ENCODE measurements around the gene SH3BGRL3.

The SH3BGRL3 gene

GRCh38 chr1:26293911-26294463, 14.1 kb downstream of the SH3BGRL3 start:
- Histone ChIP-seq H3K23ac (ENCODE audit: low read length) (no peak overlapping the region), H3K18ac (ENCODE audit: low read length) (no peak overlapping the region), H2BK12ac (ENCODE audit: low read length) (no peak overlapping the region), H4K12ac (ENCODE audit: low read depth, low read length) (no peak overlapping the region), H3K79me1 (ENCODE audit: low read length) (peaks cover 7% of the 10 kb centered on the region), H3K4ac (ENCODE audit: low read depth, low read length) (no peak overlapping the region), H3K27ac (ENCODE audit: low read depth, low read length) (no peak overlapping the region), H3K4me1 (ENCODE audit: control insufficient read depth in 1 of 2, insufficient read depth in 2 of 2, low read length in 2 of 2) (peaks cover 7 to 23% of the 10 kb centered on the region in 2 experiments), H2AFZ (ENCODE audit: insufficient read depth, low read length, poor library complexity) (no peak overlapping the region), H4K8ac (ENCODE audit: low read depth, low read length) (no peak overlapping the region), H3K9me3 (ENCODE audit: insufficient read depth, low read depth, low read length) (no peaks in the 10 kb centered on the region), H2BK120ac (ENCODE audit: insufficient read depth, low read length, poor library complexity) (no peak overlapping the region), H3K79me2 (ENCODE audit: control insufficient read depth, insufficient read depth, low read length, poor library complexity) (no peaks in the 10 kb centered on the region), H3K9ac (ENCODE audit: low read length) (no peak overlapping the region), H3K4me3 (ENCODE audit: low read depth, low read length) (no peak overlapping the region), H3K4me2 (ENCODE audit: low read length) (no peak overlapping the region), H2BK5ac (ENCODE audit: low read depth, low read length, poor library complexity) (no peak overlapping the region), H4K91ac (ENCODE audit: low read depth, low read length) (no peak overlapping the region), H2AK5ac (ENCODE audit: low read length) (no peak overlapping the region), H3K36me3 (ENCODE audit: control insufficient read depth in 1 of 2, insufficient read depth in 2 of 2, low read length in 2 of 2) (peaks cover 1 to 7% of the 10 kb centered on the region in 2 experiments), H3K14ac (ENCODE audit: low read length) (no peak overlapping the region), H3K27me3 (ENCODE audit: insufficient read depth, low read length) (no peaks in the 10 kb centered on the region)
- DNase-seq, result peak in 1 of 2 donors; percentile 29
- WGBS (ENCODE audit: extremely low coverage, insufficient coverage, insufficient read length), result no CpG with 5 or more reads among the region's 11 CpGs

DNA sequence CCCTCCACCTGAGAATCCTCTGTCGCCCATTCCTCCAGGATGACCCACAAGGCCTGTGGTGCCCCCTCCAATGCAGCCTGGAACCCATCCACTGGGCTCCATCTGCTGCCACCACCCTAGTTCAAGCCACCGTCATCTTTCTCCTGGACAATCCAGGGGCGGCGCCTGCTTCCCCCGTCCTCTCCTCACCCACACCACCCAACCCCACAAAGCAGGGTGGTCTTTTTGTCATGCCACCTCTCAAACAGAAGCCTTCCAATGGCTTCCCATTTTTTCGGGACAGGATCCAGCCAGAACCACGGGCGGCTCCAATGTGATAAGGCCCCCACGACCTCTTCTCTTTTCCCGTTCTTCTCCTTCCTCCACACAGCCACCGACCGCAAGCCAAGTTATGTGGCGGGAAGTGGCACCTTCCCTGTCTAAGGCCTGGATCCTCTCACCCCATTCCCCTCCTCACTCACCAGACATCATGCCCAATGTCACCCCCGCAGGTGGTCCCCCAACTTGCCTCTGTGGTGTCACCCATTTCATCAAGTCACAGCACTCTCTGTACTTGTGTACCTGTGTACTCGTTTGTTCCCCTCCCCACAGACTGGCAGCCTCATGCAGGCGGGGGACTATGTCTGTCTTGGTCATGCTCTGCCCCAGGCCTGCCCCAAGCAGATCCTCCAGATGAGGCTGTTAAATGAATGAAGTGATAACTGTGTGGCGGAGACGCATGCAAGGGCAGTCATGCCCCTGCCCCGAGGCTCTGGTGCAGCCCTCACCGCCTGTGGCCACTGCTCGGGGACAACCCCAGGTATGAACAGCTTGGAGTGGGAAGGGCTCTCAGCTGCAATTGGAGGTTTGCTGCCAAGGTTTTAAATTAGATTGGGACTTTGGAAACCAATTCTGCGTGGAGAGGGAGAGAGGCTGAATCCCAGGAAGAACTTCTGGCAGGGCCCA, 15.6 kb downstream of the SH3BGRL3 start:
- Histone ChIP-seq H3K4me2 (ENCODE audit: low read length) (no peak overlapping the region), H2AK5ac (ENCODE audit: low read length) (no peak overlapping the region), H4K8ac (ENCODE audit: low read depth, low read length) (no peak overlapping the region), H3K4me1 (ENCODE audit: control insufficient read depth in 1 of 2, insufficient read depth in 2 of 2, low read length in 2 of 2) (peaks cover 7 to 22% of the 10 kb centered on the region in 2 experiments), H4K12ac (ENCODE audit: low read depth, low read length) (no peak overlapping the region), H3K79me2 (ENCODE audit: control insufficient read depth, insufficient read depth, low read length, poor library complexity) (no peaks in the 10 kb centered on the region), H3K79me1 (ENCODE audit: low read length) (peaks cover 7% of the 10 kb centered on the region), H3K9me3 (ENCODE audit: insufficient read depth, low read depth, low read length) (no peaks in the 10 kb centered on the region), H2AFZ (ENCODE audit: insufficient read depth, low read length, poor library complexity) (no peak overlapping the region), H3K27ac (ENCODE audit: low read depth, low read length) (no peak overlapping the region), H3K4ac (ENCODE audit: low read depth, low read length) (no peak overlapping the region), H3K4me3 (ENCODE audit: low read depth, low read length) (no peak overlapping the region), H3K23ac (ENCODE audit: low read length) (no peak overlapping the region), H3K18ac (ENCODE audit: low read length) (no peak overlapping the region), H3K36me3 (ENCODE audit: control insufficient read depth in 1 of 2, insufficient read depth in 2 of 2, low read length in 2 of 2) (peaks cover 1 to 7% of the 10 kb centered on the region in 2 experiments), H2BK12ac (ENCODE audit: low read length) (no peak overlapping the region), H2BK5ac (ENCODE audit: low read depth, low read length, poor library complexity) (no peak overlapping the region), H2BK120ac (ENCODE audit: insufficient read depth, low read length, poor library complexity) (no peak overlapping the region), H4K91ac (ENCODE audit: low read depth, low read length) (no peak overlapping the region), H3K27me3 (ENCODE audit: insufficient read depth, low read length) (no peaks in the 10 kb centered on the region), H3K14ac (ENCODE audit: low read length) (no peak overlapping the region), H3K9ac (ENCODE audit: low read length) (no peak overlapping the region)
- no CpG with 5 or more reads among the region's 22 CpGs for WGBS (ENCODE audit: extremely low coverage, insufficient coverage, insufficient read length)
- peak in 1 of 2 donors; percentile 47 for DNase-seq

GRCh38 chr1:26296340-26297056, 16.6 kb downstream of the SH3BGRL3 start:
- Histone ChIP-seq H2AFZ (ENCODE audit: insufficient read depth, low read length, poor library complexity) (no peak overlapping the region), H4K8ac (ENCODE audit: low read depth, low read length) (no peak overlapping the region), H2BK120ac (ENCODE audit: insufficient read depth, low read length, poor library complexity) (no peak overlapping the region), H3K9ac (ENCODE audit: low read length) (no peak overlapping the region), H2BK5ac (ENCODE audit: low read depth, low read length, poor library complexity) (no peak overlapping the region), H3K27me3 (ENCODE audit: insufficient read depth, low read length) (no peaks in the 10 kb centered on the region), H3K4me3 (ENCODE audit: low read depth, low read length) (no peak overlapping the region), H3K27ac (ENCODE audit: low read depth, low read length) (no peak overlapping the region), H3K18ac (ENCODE audit: low read length) (no peak overlapping the region), H3K36me3 (ENCODE audit: control insufficient read depth in 1 of 2, insufficient read depth in 2 of 2, low read length in 2 of 2) (peaks cover 1 to 7% of the 10 kb centered on the region in 2 experiments), H3K23ac (ENCODE audit: low read length) (no peak overlapping the region), H4K91ac (ENCODE audit: low read depth, low read length) (peak overlapping the region; percentile 45), H3K79me1 (ENCODE audit: low read length) (peaks cover 7% of the 10 kb centered on the region), H4K12ac (ENCODE audit: low read depth, low read length) (no peak overlapping the region), H2AK5ac (ENCODE audit: low read length) (no peak overlapping the region), H3K4ac (ENCODE audit: low read depth, low read length) (no peak overlapping the region), H3K4me1 (ENCODE audit: control insufficient read depth in 1 of 2, insufficient read depth in 2 of 2, low read length in 2 of 2) (peaks cover 3 to 16% of the 10 kb centered on the region in 2 experiments), H3K14ac (ENCODE audit: low read length) (no peak overlapping the region), H3K79me2 (ENCODE audit: control insufficient read depth, insufficient read depth, low read length, poor library complexity) (no peaks in the 10 kb centered on the region), H2BK12ac (ENCODE audit: low read length) (no peak overlapping the region), H3K9me3 (ENCODE audit: insufficient read depth, low read depth, low read length) (no peaks in the 10 kb centered on the region), H3K4me2 (ENCODE audit: low read length) (no peak overlapping the region)
- peak; percentile 80 to 83 for DNase-seq
- WGBS (ENCODE audit: extremely low coverage, insufficient coverage, insufficient read length), result no CpG with 5 or more reads among the region's 16 CpGs

- Histone ChIP-seq H4K91ac (ENCODE audit: low read depth, low read length) (peak overlapping the region; percentile 87), H3K9ac (ENCODE audit: low read length) (no peak overlapping the region), H4K12ac (ENCODE audit: low read depth, low read length) (no peak overlapping the region), H3K36me3 (ENCODE audit: control insufficient read depth in 1 of 2, insufficient read depth in 2 of 2, low read length in 2 of 2) (peaks cover 1 to 7% of the 10 kb centered on the region in 2 experiments), H3K9me3 (ENCODE audit: insufficient read depth, low read depth, low read length) (no peaks in the 10 kb centered on the region), H2BK120ac (ENCODE audit: insufficient read depth, low read length, poor library complexity) (peak overlapping the region; percentile 72), H2AK5ac (ENCODE audit: low read length) (peak overlapping the region; percentile 91), H3K23ac (ENCODE audit: low read length) (no peak overlapping the region), H3K27me3 (ENCODE audit: insufficient read depth, low read length) (no peaks in the 10 kb centered on the region), H3K4me3 (ENCODE audit: low read depth, low read length) (no peak overlapping the region), H3K4ac (ENCODE audit: low read depth, low read length) (no peak overlapping the region), H2BK5ac (ENCODE audit: low read depth, low read length, poor library complexity) (peak overlapping the region; percentile 24), H3K14ac (ENCODE audit: low read length) (peak overlapping the region; percentile 69), H2AFZ (ENCODE audit: insufficient read depth, low read length, poor library complexity) (no peak overlapping the region), H4K8ac (ENCODE audit: low read depth, low read length) (no peak overlapping the region), H3K79me2 (ENCODE audit: control insufficient read depth, insufficient read depth, low read length, poor library complexity) (no peaks in the 10 kb centered on the region), H3K79me1 (ENCODE audit: low read length) (peaks cover 7% of the 10 kb centered on the region), H2BK12ac (ENCODE audit: low read length) (peak overlapping the region; percentile 27), H3K4me2 (ENCODE audit: low read length) (no peak overlapping the region), H3K27ac (ENCODE audit: low read depth, low read length) (no peak overlapping the region), H3K18ac (ENCODE audit: low read length) (peak overlapping the region; percentile 72), H3K4me1 (ENCODE audit: control insufficient read depth in 1 of 2, insufficient read depth in 2 of 2, low read length in 2 of 2) (peaks cover 3 to 16% of the 10 kb centered on the region in 2 experiments)
- no CpG with 5 or more reads among the region's 12 CpGs for WGBS (ENCODE audit: extremely low coverage, insufficient coverage, insufficient read length)
- DNase-seq, result no peak
Measured at GRCh38 chr1:26297057-26297790, 17.3 kb downstream of the SH3BGRL3 start.

Measured in trophoblast cell (in vitro differentiated cells and primary cell).